ENCODE results near the gene NLRC3.

NLRC3 gene

GRCh38 chr16:3513892-3514583, 63.2 kb downstream of the NLRC3 start:
- no peak overlapping the region for H3K4me3 ChIP-seq (ENCODE audit: insufficient read depth, low read length, poor library complexity, severe bottlenecking)
- no peak overlapping the region for H3K9ac ChIP-seq (ENCODE audit: low read length)
- H2AFZ ChIP-seq (ENCODE audit: low read depth, low read length, severe bottlenecking) = no peak overlapping the region
- no peaks in the 10 kb centered on the region for H3K9me2 ChIP-seq (replicated peaks; ENCODE audit: insufficient read depth, low read length)
- H3K36me3 ChIP-seq (ENCODE audit: low read length) = no peaks in the 10 kb centered on the region
- H3K4me2 ChIP-seq (ENCODE audit: low read depth, low read length, poor library complexity, severe bottlenecking) = no peak overlapping the region
- H4K20me1 ChIP-seq (ENCODE audit: low read depth, low read length) = no peaks in the 10 kb centered on the region
- no peak overlapping the region for H3K27ac ChIP-seq (ENCODE audit: low read depth, low read length)
- no peaks in the 10 kb centered on the region for H3F3A ChIP-seq (ENCODE audit: insufficient read depth)
- H3K79me2 ChIP-seq (ENCODE audit: insufficient read depth, low read length) = no peaks in the 10 kb centered on the region
- no peaks in the 10 kb centered on the region for H3K9me3 ChIP-seq (ENCODE audit: insufficient read depth, low read length)
- H3K27me3 ChIP-seq (ENCODE audit: low read length) = no peaks in the 10 kb centered on the region
- TF ChIP-seq EZH2phosphoT487 (conservative IDR thresholded peaks at IDR 0.05; ENCODE audit: low read length) (no peak), CTCF (IDR thresholded peaks at IDR 0.05; ENCODE audit: insufficient read depth, low read length, poor library complexity, severe bottlenecking) (no peak)

GRCh38 chr16:3511286-3512180, 65.7 kb downstream of the NLRC3 start:
- H3K4me2 ChIP-seq (ENCODE audit: low read depth, low read length, poor library complexity, severe bottlenecking) = no peak overlapping the region
- H3K27me3 ChIP-seq (ENCODE audit: low read length) = no peaks in the 10 kb centered on the region
- no peak overlapping the region for H3K9ac ChIP-seq (ENCODE audit: low read length)
- no peak for TF ChIP-seq EZH2phosphoT487 (conservative IDR thresholded peaks at IDR 0.05; ENCODE audit: low read length)
- TF ChIP-seq CTCF (IDR thresholded peaks at IDR 0.05; ENCODE audit: insufficient read depth, low read length, poor library complexity, severe bottlenecking) = no peak
- H3K4me3 ChIP-seq (ENCODE audit: insufficient read depth, low read length, poor library complexity, severe bottlenecking) = no peak overlapping the region
- no peaks in the 10 kb centered on the region for H3F3A ChIP-seq (ENCODE audit: insufficient read depth)
- no peak overlapping the region for H3K27ac ChIP-seq (ENCODE audit: low read depth, low read length)
- no peaks in the 10 kb centered on the region for H3K79me2 ChIP-seq (ENCODE audit: insufficient read depth, low read length)
- H3K36me3 ChIP-seq (ENCODE audit: low read length) = no peaks in the 10 kb centered on the region
- no peaks in the 10 kb centered on the region for H3K9me2 ChIP-seq (replicated peaks; ENCODE audit: insufficient read depth, low read length)
- no peaks in the 10 kb centered on the region for H4K20me1 ChIP-seq (ENCODE audit: low read depth, low read length)
- no peaks in the 10 kb centered on the region for H3K9me3 ChIP-seq (ENCODE audit: insufficient read depth, low read length)
- no peak overlapping the region for H2AFZ ChIP-seq (ENCODE audit: low read depth, low read length, severe bottlenecking)

GRCh38 chr16:3510416-3510815, 66.8 kb downstream of the NLRC3 start:
- no peaks in the 10 kb centered on the region for H3K79me2 ChIP-seq (ENCODE audit: insufficient read depth, low read length)
- H3K36me3 ChIP-seq (ENCODE audit: low read length) = no peaks in the 10 kb centered on the region
- TF ChIP-seq CTCF (IDR thresholded peaks at IDR 0.05; ENCODE audit: insufficient read depth, low read length, poor library complexity, severe bottlenecking) (no peak), EZH2phosphoT487 (conservative IDR thresholded peaks at IDR 0.05; ENCODE audit: low read length) (no peak)

More at GRCh38 chr16:3510416-3510815, 66.8 kb downstream of the NLRC3 start:
- Histone ChIP-seq H3K9ac (ENCODE audit: low read length) (no peak overlapping the region), H3K4me2 (ENCODE audit: low read depth, low read length, poor library complexity, severe bottlenecking) (no peak overlapping the region), H3K27ac (ENCODE audit: low read depth, low read length) (no peak overlapping the region), H4K20me1 (ENCODE audit: low read depth, low read length) (no peaks in the 10 kb centered on the region), H3K27me3 (ENCODE audit: low read length) (no peaks in the 10 kb centered on the region), H2AFZ (ENCODE audit: low read depth, low read length, severe bottlenecking) (no peak overlapping the region), H3K9me3 (ENCODE audit: insufficient read depth, low read length) (no peaks in the 10 kb centered on the region), H3K4me3 (ENCODE audit: insufficient read depth, low read length, poor library complexity, severe bottlenecking) (no peak overlapping the region), H3K9me2 (replicated peaks; ENCODE audit: insufficient read depth, low read length) (no peaks in the 10 kb centered on the region), H3F3A (ENCODE audit: insufficient read depth) (no peaks in the 10 kb centered on the region)
